NCI-H128 (cell line): Measurements from ENCODE around the gene RASA2.
"Not testable (repeated sequence)": the region's sequence is repeated elsewhere in the genome, so short reads cannot be mapped to it uniquely, and the experiment has no call there.

Experiments
- DNase-seq: peaks from one replicate; lab custom pipeline; 2025; ENCODE audit not compliant: unreplicated experiment; lab: John Stamatoyannopoulos, UW

The RASA2 gene

DNA sequence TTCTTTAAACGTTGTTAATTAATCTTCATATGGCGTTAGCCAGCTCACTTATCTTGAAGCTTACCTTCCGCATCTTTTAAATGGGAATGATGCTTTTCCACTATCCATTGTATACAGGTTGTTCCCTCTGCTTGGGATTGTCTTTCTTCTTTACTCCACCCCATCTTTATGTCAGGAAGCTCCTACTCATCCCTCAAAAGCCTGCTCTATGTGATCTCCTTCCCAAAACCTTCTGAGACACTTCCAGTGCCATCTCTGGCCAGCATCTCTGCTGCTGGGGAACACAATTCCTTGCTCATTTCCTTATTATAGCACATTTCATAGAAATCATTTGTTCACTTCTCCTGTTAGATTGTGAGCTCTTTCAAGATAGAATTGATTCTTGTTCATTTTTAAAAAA is 4.3 kb downstream of the RASA2 start:
- DNase-seq, result no peak

DNA sequence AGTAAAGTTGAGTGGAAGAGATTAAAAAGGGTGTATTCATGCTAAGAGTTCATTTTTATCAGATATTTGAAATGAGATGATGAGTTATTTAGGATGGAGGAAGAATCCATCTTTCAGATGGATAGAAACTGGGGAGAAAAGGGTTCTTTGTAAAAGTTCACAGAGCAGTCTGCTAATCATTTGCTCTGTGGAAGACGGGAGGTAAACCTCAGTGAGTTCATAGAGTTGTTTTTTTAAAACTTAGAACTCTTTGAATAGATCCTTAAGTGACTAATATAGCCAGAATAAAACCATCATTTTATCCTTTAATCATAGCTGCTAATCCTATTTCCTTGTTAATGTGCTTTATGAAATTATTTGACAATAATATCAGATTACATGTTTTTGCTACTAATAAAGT is 5.1 kb downstream of the RASA2 start:
- DNase-seq, result no peak

DNA sequence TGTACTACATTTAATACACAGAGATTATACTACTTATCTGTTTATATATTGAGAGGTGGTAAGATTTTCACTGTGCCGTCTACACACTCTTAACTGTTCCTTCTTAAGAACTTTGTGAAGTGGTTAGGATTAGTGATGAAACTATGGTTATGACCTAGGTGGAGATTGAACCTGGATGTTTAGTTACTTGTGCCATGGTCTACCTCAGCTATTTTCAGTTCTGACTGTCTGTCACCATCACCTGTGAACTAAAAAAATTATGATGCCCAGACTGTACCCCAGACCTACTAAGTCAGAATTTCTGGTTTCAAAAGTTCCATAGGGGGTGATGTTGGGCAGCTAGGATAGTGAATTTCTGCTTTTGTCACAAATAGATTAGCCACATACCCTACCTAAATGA is 6.4 kb downstream of the RASA2 start:
- DNase-seq, result no peak

DNA sequence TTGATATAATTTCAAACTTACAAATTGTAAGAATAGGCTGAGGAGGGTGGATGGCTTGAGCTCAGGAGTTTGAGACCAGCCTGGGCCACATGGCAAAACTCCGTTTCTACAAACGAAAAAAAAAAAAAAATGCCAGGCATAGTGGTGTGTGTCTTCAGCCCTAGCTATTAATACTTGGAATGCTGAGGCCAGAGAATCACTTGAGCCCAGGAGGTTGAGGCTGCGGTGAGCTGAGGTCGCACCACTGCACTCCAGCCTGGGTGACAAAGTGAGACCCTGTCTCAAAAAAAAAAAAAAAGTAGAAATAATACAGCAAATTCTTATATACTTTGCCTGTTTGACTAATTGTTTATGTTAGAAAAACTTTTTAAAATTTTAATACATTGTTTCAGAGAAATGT is 10.8 kb downstream of the RASA2 start:
- DNase-seq, result not testable (repeated sequence)

DNA sequence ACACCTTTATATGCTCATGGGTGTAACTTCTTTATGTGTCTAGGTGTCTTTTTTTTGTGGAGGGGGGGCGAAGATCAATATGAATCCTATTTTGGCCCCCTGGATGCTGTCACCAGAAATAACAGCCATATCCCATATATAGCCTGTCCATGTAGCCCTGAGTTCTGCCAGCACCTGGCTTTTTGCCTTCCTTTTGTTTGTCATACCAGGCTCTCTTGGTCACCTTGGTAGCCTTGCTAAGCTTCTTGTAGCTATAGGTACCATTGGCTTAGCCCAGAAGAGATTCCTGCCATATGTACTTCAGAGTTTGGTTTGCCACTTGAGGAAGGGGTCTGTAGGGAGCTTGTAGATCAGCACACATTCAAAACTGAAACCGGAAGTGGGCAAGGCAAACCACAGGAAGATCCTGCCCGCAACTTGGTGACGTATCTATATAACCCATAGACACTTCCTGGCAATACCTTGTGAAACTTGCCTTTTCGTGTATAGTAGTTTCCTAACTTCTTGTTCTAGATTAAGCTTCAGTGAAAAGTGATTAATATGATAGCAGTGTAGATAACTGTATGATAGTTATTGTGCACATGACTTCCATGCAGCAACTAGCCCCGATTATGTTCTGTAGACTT is 11.9 kb downstream of the RASA2 start:
- no peak for DNase-seq

DNA sequence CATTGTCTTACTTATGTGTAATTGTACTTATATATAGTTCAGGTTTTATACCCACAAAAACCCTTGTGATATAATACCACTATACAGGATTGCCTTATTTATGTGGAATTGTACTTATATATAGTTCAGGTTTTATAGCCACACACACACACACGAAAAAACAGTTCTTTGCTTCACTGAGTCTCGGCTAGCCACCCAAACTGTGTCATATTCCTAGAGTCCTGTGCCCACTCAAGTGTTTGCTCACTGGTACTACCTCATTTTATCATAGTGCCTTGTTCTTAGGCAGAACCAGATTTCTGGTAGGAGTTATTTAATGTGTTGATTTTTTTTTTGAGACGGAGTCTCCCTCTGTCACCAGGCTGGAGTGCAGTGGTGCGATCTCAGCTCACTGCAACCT is 12.5 kb downstream of the RASA2 start:
- DNase-seq, result no peak

GRCh38 chr3:141499965-141500364 is 13.1 kb downstream of the RASA2 start:
- no peak for DNase-seq

DNA sequence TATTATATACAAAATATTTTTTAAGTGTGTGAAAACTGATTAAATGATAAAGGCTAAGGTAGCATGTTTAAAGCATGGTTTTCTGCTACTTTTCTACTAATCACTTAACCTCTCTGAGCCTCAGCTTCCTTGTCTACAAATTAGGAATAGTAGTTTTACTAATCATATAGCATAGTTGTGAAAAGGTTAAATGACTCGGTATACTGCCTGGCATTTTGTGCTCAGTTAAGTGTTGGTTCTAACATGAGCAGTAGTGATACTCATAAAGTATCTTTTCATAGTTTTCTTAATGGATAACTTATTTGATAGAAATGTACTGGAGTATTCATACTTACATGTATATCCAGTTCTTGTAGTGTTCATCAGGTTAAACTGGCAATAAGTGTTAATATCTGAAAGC is 13.6 kb downstream of the RASA2 start:
- no peak for DNase-seq

GRCh38 chr3:141505166-141505565 is 18.3 kb downstream of the RASA2 start:
- no peak for DNase-seq

DNA sequence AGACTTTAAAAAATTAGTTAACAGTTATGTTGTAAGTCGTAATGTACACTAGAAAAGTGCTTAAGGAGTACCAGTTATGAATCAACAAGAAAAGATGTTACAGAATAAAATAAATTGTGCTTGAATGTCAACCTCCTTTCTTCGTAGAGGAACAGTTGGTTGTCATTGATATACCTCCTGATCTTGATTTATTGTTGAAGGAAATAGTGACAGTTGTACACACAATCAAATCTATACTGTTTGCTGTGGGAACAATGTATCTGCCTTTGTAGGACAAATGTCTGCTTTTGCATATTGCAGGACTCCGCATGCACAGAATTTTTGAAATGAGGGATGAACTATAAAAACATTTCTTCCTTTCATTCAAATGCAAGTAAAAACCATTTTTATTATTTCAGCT is 19.2 kb downstream of the RASA2 start:
- no peak for DNase-seq

DNA sequence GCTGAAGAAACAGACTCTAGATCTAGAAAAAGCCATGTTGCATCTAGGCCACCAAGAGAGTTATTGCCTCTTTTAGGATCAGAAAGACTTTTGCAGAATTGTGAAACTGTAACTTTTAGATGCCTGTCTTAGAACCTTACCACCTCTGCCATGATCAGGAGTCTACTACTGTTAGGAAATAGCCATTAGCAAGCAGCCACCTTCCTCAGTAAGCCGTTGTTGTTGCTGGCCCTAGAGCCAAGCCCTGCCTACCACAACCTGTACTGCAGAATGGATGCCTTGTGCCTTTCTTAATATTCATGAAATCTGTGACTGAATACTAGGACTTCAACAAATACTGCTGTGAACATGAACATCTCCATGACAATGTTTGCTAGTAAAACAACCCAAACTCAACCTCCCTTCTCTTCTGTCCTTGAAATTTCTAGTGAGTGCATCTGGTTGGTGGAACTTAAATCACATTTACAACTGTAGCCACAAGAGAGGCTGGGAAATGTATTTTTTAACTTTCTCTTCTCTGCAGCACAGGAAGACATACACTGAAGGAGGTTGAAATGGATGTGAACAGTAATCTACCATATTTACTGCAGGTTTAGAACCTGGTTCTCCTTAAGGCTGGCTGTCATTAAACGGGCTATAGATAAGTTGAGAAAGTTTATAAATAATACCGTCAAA is 20.7 kb downstream of the RASA2 start:
- DNase-seq, result no peak

DNA sequence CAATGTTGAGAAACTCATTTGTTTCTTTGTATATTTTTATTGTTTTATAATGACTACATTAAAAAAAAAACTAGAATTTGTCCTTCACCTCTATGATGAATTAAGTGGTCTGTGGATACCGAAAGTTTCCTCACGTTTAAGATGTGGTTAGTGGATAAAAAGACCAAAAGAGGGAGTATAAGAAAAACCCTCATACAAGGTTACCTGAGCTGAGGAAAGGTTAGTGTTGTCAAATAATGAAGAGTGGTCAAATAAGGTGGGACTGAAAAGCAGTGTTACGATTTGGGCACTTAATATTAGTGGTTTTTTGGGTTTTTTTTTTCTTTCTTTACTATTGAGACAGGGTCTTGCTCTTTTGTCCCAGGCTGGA is 21.2 kb downstream of the RASA2 start:
- DNase-seq, result no peak

GRCh38 chr3:141511361-141511760 is 24.5 kb downstream of the RASA2 start:
- no peak for DNase-seq

GRCh38 chr3:141514382-141514781 is 27.6 kb downstream of the RASA2 start:
- DNase-seq, result no peak

- DNase-seq, result no peak
These were observed 32.8 kb downstream of the RASA2 start for GRCh38 chr3:141519587-141519986.

- DNase-seq, result no peak
These were observed 35.0 kb downstream of the RASA2 start for GRCh38 chr3:141521781-141522180.

DNA sequence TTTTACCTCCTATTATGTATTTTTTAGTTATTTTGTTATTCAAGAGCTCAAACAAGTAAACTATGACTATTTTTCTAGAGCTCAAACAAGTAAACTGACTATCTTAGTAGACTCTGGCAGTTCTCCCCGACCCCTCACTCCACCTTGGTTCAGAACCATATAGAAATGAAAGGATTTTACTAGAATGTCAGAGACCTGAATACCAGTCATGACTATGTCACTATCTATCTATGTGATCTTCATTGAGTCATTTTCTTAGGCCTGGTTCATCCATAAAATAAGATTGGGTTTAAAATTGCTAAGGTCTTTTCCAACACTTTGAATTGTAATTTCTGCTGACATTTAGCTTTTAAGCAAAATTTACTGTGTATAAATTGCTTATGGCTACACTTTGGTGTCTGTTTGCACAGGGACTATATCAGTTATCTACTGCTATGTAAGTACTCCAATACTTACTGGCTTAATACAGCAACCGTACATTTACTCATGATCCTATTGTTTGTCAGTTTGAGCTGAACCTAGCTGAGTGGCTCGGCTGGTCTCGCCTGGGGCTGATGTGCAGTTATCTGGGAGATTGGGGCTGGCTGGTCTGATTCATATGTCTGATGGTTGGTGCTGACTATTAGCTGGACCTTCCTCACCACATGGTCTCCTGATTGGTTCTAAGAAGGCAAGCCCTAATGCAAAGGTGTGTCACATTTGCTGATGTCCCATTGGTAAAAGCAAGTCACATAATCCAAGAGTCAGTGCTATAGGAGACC is 37.0 kb downstream of the RASA2 start:
- DNase-seq, result no peak

- no peak for DNase-seq
These were observed 38.2 kb downstream of the RASA2 start for GRCh38 chr3:141524988-141525387.

GRCh38 chr3:141525814-141526213 is 39.0 kb downstream of the RASA2 start:
- DNase-seq, result no peak

DNA sequence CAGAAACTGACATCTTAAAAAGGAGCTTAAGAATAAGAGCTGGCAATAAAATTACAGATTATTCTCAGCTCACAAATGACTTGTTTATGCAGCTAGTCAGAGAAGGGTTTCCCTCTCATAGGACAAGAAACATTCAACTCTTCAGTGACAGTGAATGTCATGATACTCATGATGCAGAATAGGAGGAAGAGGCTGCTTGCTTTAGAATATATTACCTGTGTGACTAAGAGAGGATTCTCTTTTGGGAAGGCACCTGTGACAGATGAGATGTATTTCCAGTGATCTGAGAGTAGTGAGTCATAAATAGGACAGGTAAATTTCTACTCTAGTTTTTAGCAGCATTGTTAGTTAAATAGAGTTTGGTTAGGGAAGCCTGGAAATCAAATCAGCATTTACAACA is 39.9 kb downstream of the RASA2 start:
- no peak for DNase-seq

DNA sequence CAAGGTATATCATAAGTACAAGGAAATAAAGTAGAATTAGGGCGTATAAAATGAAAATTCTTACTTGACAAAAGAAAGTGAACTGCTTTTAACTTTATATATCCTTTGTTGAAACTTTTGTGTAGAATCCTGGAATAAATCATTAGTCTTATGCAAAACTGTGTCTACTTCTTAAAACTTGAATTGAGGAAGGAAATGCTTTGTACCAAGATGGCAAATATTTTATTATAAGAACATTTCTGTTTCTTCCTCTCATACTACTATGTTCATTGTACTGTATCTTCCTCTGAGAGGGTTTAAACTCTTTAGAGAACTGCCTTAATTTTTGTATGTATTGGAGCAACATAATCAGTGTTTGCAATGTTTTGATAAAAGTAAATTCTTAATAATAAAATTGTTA is 42.0 kb downstream of the RASA2 start:
- no peak for DNase-seq

DNA sequence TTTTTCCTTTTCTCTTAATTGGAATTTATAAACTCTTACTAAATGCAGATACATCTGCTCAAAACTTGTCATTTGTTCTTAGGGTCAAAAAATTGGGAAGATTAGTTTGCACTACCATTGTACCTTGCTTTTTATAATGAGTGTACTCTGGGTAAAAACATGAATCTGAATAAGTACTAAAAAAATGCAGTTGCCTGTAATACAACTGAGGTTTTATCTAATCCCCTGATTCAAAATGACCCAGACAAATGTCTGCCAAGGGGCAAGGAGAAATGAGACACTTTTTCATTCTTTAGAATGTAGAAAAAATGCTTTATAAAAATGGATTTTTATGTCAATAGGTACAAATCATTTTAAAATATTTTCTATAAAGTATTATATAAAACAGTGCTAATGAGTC is 42.4 kb downstream of the RASA2 start:
- DNase-seq, result no peak
